Activated naive CD4-positive, alpha-beta T cell treated with Interleukin-2 at 50 U/mL for 16 hours (primary cell): ENCODE measurements around the gene FUOM.

Experiments
- DNase-seq: peaks from one replicate; pipeline ENCODE4 v3.0.0-alpha.2; 2020

FUOM gene

GRCh38 chr10:133309720-133310398 is 48.0 kb downstream of the FUOM start:
- no peak for DNase-seq

GRCh38 chr10:133309100-133309719 is 48.6 kb downstream of the FUOM start:
- peak; percentile 89 for DNase-seq

DNA sequence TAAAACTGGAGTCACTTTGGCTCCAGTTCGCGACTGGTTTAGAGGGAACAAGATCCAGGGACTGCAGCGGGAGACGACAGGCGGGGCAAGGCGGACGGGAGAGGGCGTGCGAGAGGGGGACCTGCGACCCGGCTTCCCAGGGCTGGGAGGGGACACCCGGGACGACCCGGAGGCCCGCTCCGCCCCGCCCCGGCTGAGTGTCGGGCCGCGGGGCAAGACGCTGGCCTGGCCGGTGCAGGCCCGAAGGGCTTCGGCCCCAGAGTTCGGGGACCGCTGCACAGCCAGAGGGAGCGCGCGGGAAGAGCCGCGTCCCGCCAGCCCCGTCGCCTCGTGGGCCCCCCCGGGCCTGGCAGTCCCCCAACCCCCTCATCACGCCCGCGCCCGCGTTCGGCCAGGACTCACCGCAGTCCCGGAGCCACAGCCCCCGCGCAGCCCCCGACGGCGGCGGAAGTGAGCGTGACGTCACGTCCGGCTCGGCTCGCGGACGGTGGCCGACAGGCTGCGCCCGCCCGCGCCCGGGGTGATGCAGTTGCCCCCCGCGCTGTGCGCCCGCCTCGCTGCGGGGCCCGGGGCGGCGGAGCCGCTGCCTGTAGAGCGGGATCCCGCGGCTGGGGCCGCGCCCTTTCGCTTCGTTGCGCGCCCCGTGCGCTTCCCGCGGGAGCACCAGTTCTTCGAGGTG is 49.3 kb downstream of the FUOM start, which contains the start of the genes TUBGCP2 and ZNF511:
Gene TUBGCP2 (minus strand): TSS at position 452 of the 679 bp plus-strand sequence. CDS start 5,931 bp downstream, outside the sequence.
Gene ZNF511 (plus strand): TSS at position 494 of the 679 bp plus-strand sequence. CDS start 30 bp downstream, at position 524.
- peak; percentile 92 for DNase-seq

GRCh38 chr10:133307776-133308420 is 49.9 kb downstream of the FUOM start:
- peak; percentile 89 for DNase-seq

- DNase-seq = no peak
These were observed 50.9 kb downstream of the FUOM start for GRCh38 chr10:133306941-133307379.

GRCh38 chr10:133306097-133306476 is 51.7 kb downstream of the FUOM start:
- no peak for DNase-seq
